ENCODE results near the gene GALNTL6. TPM values are rescaled to one million over a fixed set of nuclear protein-coding genes. Genes with fewer than 3 reads are reported as not detected.

GALNTL6 gene
- total and polyA plus RNA-seq, 2 donors (not counting 3 experiments of a cell fraction or from before 2014, with no cell fraction given) = not detected

- Histone ChIP-seq H3K4me2 (ENCODE audit: insufficient read depth, low read length) (no peak overlapping the region), H3K9ac (replicated peaks; ENCODE audit: extremely low read depth, insufficient read depth, low read length) (no peak overlapping the region), H3K36me3 (ENCODE audit: control insufficient read depth in 2 of 2, extremely low read depth in 1 of 2, insufficient read depth in 2 of 2, low read length in 2 of 2) (no peaks in the 10 kb centered on the region), H3K4me1 (ENCODE audit: control insufficient read depth, extremely low read depth, insufficient read depth, low read length) (no peaks in the 10 kb centered on the region), H3K27ac (ENCODE audit: insufficient read depth, low read depth, low read length) (no peak overlapping the region), H3K9me1 (replicated peaks; ENCODE audit: control insufficient read depth, extremely low read depth, insufficient read depth, low read length) (no peaks in the 10 kb centered on the region), H3K4me3 (replicated peaks in 1 of 3; ENCODE audit: insufficient read depth in 1 of 3, low read depth in 1 of 3, low read length in 3 of 3) (no peak overlapping the region), H2AFZ (ENCODE audit: low read depth, low read length) (no peak overlapping the region), H3K9me3 (replicated peaks; ENCODE audit: control insufficient read depth, insufficient read depth, low read length) (no peaks in the 10 kb centered on the region), H3K27me3 (ENCODE audit: control insufficient read depth in 2 of 2, insufficient read depth in 2 of 2, low read length in 2 of 2) (no peaks in the 10 kb centered on the region), H4K20me1 (replicated peaks; ENCODE audit: control insufficient read depth, extremely low read depth, insufficient read depth, low read length) (no peaks in the 10 kb centered on the region), H3K79me2 (ENCODE audit: control insufficient read depth, insufficient read depth, low read length) (no peaks in the 10 kb centered on the region)
- CTCF ChIA-PET = no interaction called here
- BruUV-seq (replicated peaks) = no TSS peak
- intact Hi-C loops (cut with micrococcal nuclease) (no loop called here), dilution Hi-C loops (cut with MboI; ENCODE audit: extremely low pct_ligation_motif_present, low sequenced_read_pairs) (no loop called here)
- DNase-seq (ENCODE audit: low read depth, low spot score) (no peak), FAIRE-seq (no peak)
- no peak for TF ChIP-seq GATA2 (IDR thresholded peaks at IDR 0.05; ENCODE audit: insufficient read depth, insufficient read length, low read depth, low read length)
- TF ChIP-seq POLR2A (IDR thresholded peaks at IDR 0.05; ENCODE audit: low read depth, low read length) = no peak
- no peak for TF ChIP-seq JUN (IDR thresholded peaks at IDR 0.05; ENCODE audit: borderline replicate concordance, insufficient read depth, insufficient read length, low read depth)
- no peak for TF ChIP-seq FOS (IDR thresholded peaks at IDR 0.05; ENCODE audit: borderline replicate concordance, insufficient read depth, low read length)
- no peak for TF ChIP-seq MYC (IDR thresholded peaks at IDR 0.05; ENCODE audit: low read depth, low read length)
- no peak for TF ChIP-seq CTCF (IDR thresholded peaks at IDR 0.05; ENCODE audit: extremely low read depth in 1 of 2, insufficient read depth in 1 of 2, low read depth in 1 of 2, low read length in 2 of 2)
- no peak for TF ChIP-seq MAX (IDR thresholded peaks at IDR 0.05; ENCODE audit: insufficient read depth, insufficient read length)
- no peak for TF ChIP-seq EZH2 (IDR thresholded peaks at IDR 0.05; ENCODE audit: borderline replicate concordance, low read depth, low read length, severe bottlenecking)
- TF ChIP-seq POLR2AphosphoS5 (IDR thresholded peaks at IDR 0.05; ENCODE audit: insufficient read depth, low read depth, low read length) = no peak
- POLR2A ChIA-PET = no interaction called here
Measured at GRCh38 chr4:172866421-172866820, 1053.2 kb downstream of the GALNTL6 start.

All from endothelial cell of umbilical vein (primary cell).